ENCODE data around the gene CITED4.

Gene CITED4

GRCh38 chr1:40817791-40818263 lies 44.3 kb downstream of the CITED4 start:
- H3K14ac ChIP-seq (ENCODE audit: low read length) = no peak overlapping the region
- peak overlapping the region; percentile 90 for H2AFZ ChIP-seq (ENCODE audit: low read length)
- H3K9me3 ChIP-seq (replicated peaks in 1 of 2; ENCODE audit: control insufficient read depth in 2 of 2, insufficient read depth in 1 of 2, low read depth in 1 of 2, low read length in 2 of 2) = no peaks in the 10 kb centered on the region
- H3K79me1 ChIP-seq (ENCODE audit: low read depth, low read length) = no peaks in the 10 kb centered on the region
- no peak overlapping the region for H2BK12ac ChIP-seq (ENCODE audit: low read length)
- H3K4me2 ChIP-seq (ENCODE audit: insufficient read depth, low read length, poor library complexity, severe bottlenecking) = peak overlapping the region; percentile 89
- no peak overlapping the region for H4K91ac ChIP-seq (ENCODE audit: low read depth, low read length, poor library complexity)
- no peak overlapping the region for H4K8ac ChIP-seq (ENCODE audit: low read depth, low read length)
- H2BK15ac ChIP-seq (ENCODE audit: low read length) = peak overlapping the region; percentile 92
- peak overlapping the region; percentile 87 for H3K18ac ChIP-seq (ENCODE audit: low read length)
- no peak overlapping the region for H2AK5ac ChIP-seq (ENCODE audit: low read depth, low read length)
- WGBS, 2 donors (ENCODE audit: extremely low coverage in 2 of 2, insufficient read length in 2 of 2, insufficient replicate concordance in 1 of 2) = no CpG with 5 or more reads among the region's 19 CpGs
- no peaks in the 10 kb centered on the region for H3K36me3 ChIP-seq (replicated peaks in 1 of 2; ENCODE audit: control insufficient read depth in 2 of 2, insufficient read depth in 2 of 2, low read length in 2 of 2)
- H3K27me3 ChIP-seq (ENCODE audit: control insufficient read depth in 3 of 3, insufficient read depth in 3 of 3, low read depth in 1 of 3, low read length in 3 of 3) = peaks cover 0 to 84% (median 8%) of the 10 kb centered on the region in 3 experiments
- no peak overlapping the region for H2BK120ac ChIP-seq (ENCODE audit: low read depth, low read length)
- no peak overlapping the region for H3K27ac ChIP-seq (replicated peaks; ENCODE audit: low read length)
- H3K4me1 ChIP-seq (ENCODE audit: control insufficient read depth in 2 of 2, insufficient read depth in 1 of 2, low read depth in 1 of 2, low read length in 2 of 2) = peaks cover 7 to 31% of the 10 kb centered on the region in 2 donors
- DNase-seq (ENCODE audit: low spot score) = no peak
- H3K9ac ChIP-seq (ENCODE audit: low read depth, low read length, poor library complexity) = no peak overlapping the region
- H3K23ac ChIP-seq (ENCODE audit: low read depth, low read length, poor library complexity) = no peak overlapping the region
- no peak overlapping the region for H2BK5ac ChIP-seq (ENCODE audit: low read length)
- H3K4me3 ChIP-seq (ENCODE audit: low read length in 2 of 2) = peak overlapping the region; percentile 37 to 84
- H3K4ac ChIP-seq (ENCODE audit: low read length) = no peak overlapping the region

GRCh38 chr1:40815420-40815819 lies 46.7 kb downstream of the CITED4 start:
- Histone ChIP-seq H2BK5ac (ENCODE audit: low read length) (no peak overlapping the region), H3K18ac (ENCODE audit: low read length) (no peak overlapping the region), H3K27me3 (ENCODE audit: control insufficient read depth in 3 of 3, insufficient read depth in 3 of 3, low read depth in 1 of 3, low read length in 3 of 3) (peaks cover 0 to 84% (median 8%) of the 10 kb centered on the region in 3 experiments), H3K27ac (replicated peaks; ENCODE audit: low read length) (no peak overlapping the region), H4K91ac (ENCODE audit: low read depth, low read length, poor library complexity) (no peak overlapping the region), H3K36me3 (replicated peaks in 1 of 2; ENCODE audit: control insufficient read depth in 2 of 2, insufficient read depth in 2 of 2, low read length in 2 of 2) (no peaks in the 10 kb centered on the region), H2BK12ac (ENCODE audit: low read length) (no peak overlapping the region), H3K4ac (ENCODE audit: low read length) (no peak overlapping the region), H4K8ac (ENCODE audit: low read depth, low read length) (no peak overlapping the region), H3K14ac (ENCODE audit: low read length) (no peak overlapping the region), H2BK120ac (ENCODE audit: low read depth, low read length) (no peak overlapping the region), H3K79me1 (ENCODE audit: low read depth, low read length) (no peaks in the 10 kb centered on the region), H2AK5ac (ENCODE audit: low read depth, low read length) (no peak overlapping the region), H2BK15ac (ENCODE audit: low read length) (no peak overlapping the region), H3K4me1 (ENCODE audit: control insufficient read depth in 2 of 2, insufficient read depth in 1 of 2, low read depth in 1 of 2, low read length in 2 of 2) (peaks cover 7 to 22% of the 10 kb centered on the region in 2 donors), H2AFZ (ENCODE audit: low read length) (no peak overlapping the region), H3K9ac (ENCODE audit: low read depth, low read length, poor library complexity) (no peak overlapping the region), H3K4me3 (ENCODE audit: low read length in 2 of 2) (no peak overlapping the region), H3K9me3 (replicated peaks in 1 of 2; ENCODE audit: control insufficient read depth in 2 of 2, insufficient read depth in 1 of 2, low read depth in 1 of 2, low read length in 2 of 2) (no peaks in the 10 kb centered on the region), H3K23ac (ENCODE audit: low read depth, low read length, poor library complexity) (no peak overlapping the region), H3K4me2 (ENCODE audit: insufficient read depth, low read length, poor library complexity, severe bottlenecking) (no peak overlapping the region)
- WGBS, 2 donors (ENCODE audit: extremely low coverage in 2 of 2, insufficient read length in 2 of 2, insufficient replicate concordance in 1 of 2) = no CpG with 5 or more reads among the region's 9 CpGs
- DNase-seq (ENCODE audit: low spot score) = no peak

All from neuronal stem cell (in vitro differentiated cells).